ENCODE results near the gene JOSD2.

DNA sequence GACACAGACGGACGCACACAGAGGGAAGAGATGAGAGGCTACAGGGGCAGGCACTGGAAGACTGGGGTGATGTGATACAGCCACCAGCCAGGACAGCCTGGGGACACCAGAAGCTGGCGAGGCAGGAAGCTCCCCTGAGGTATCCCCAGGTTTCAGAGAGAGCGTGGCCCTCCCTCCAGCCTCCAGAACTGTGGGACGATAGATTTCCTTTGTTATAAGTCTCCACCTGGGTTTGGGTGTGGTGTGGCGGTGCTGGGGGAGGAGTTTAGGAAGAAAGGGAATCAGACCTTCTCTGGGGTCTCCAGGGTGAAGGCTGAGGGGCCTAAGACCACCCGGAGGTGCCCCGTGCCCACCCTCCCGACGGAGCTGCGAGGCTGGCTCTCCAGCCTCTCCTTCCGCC lies 5.5 kb upstream of the JOSD2 start:
- TF ChIP-seq, protein P1, sequence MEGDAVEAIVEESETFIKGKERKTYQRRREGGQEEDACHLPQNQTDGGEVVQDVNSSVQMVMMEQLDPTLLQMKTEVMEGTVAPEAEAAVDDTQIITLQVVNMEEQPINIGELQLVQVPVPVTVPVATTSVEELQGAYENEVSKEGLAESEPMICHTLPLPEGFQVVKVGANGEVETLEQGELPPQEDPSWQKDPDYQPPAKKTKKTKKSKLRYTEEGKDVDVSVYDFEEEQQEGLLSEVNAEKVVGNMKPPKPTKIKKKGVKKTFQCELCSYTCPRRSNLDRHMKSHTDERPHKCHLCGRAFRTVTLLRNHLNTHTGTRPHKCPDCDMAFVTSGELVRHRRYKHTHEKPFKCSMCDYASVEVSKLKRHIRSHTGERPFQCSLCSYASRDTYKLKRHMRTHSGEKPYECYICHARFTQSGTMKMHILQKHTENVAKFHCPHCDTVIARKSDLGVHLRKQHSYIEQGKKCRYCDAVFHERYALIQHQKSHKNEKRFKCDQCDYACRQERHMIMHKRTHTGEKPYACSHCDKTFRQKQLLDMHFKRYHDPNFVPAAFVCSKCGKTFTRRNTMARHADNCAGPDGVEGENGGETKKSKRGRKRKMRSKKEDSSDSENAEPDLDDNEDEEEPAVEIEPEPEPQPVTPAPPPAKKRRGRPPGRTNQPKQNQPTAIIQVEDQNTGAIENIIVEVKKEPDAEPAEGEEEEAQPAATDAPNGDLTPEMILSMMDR (conservative IDR thresholded peaks at IDR 0.05; ENCODE audit: low read depth, low read length) = no peak
- TF ChIP-seq EZH2 (IDR thresholded peaks at IDR 0.05; ENCODE audit: low read length, unreplicated experiment) = no peak
- no peak for TF ChIP-seq EZH2phosphoT487 (IDR thresholded peaks at IDR 0.05; ENCODE audit: borderline replicate concordance, low read length)
